A172 (cell line): ENCODE results near the gene PFDN2. TPM values are rescaled to one million over a fixed set of nuclear protein-coding genes. Genes with fewer than 3 reads are reported as not detected.
"Not testable (repeated sequence)": the region's sequence is repeated elsewhere in the genome, so short reads cannot be mapped to it uniquely, and the experiment has no call there.

Experiments
- DNase-seq: peaks from one replicate; pipeline ENCODE4 v3.0.0-alpha.2; 2015; ENCODE audit warnings: low spot score
- total RNA-seq: library from RNA; depleted of rRNA; stranded (reverse); fragments of >200 nt; shearing (Covaris generic); gene quantifications from 2 replicates; pipeline ENCODE4 v1.2.3, GENCODE V29; 2014

PFDN2 gene
- total RNA-seq, 1 experiment from 2014 or later, result 218 TPM

DNA sequence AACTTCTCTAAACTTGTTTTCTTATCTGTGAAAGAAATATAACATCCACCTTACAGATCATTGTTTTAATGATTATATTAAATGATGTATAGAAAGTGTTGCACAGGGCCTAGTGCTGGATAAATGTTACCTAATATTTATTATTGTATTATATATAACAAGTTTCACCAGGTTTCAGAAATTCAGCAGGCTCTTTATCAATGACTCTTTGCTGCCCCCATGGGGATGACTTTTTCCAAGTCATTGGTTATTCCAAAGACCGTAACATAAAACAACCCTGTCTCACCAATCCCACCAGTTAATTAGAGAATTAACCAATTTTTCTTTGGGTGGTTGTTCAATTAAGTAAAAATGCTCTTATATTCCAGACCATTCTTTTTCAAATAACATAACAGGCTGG lies 21.9 kb upstream of the PFDN2 start:
- DNase-seq, result peak; percentile 50

GRCh38 chr1:161138431-161138830 lies 20.6 kb upstream of the PFDN2 start:
- DNase-seq, result no peak

- no peak for DNase-seq
Measured at GRCh38 chr1:161137881-161138280, 20.0 kb upstream of the PFDN2 start.

GRCh38 chr1:161133220-161133740 lies 15.4 kb upstream of the PFDN2 start:
- DNase-seq, result no peak

- peak; percentile 99 for DNase-seq
Measured at GRCh38 chr1:161132410-161133219, 14.8 kb upstream of the PFDN2 start, which contains the start of gene DEDD. Gene DEDD (minus strand): TSS chr1:161132667. CDS start chr1:161124462, 8,205 bp downstream.

GRCh38 chr1:161131523-161132409 lies 13.9 kb upstream of the PFDN2 start:
- peak; percentile 52 for DNase-seq

GRCh38 chr1:161130266-161130665 lies 12.4 kb upstream of the PFDN2 start:
- no peak for DNase-seq

- no peak for DNase-seq
Measured at GRCh38 chr1:161128591-161129420, 11.0 kb upstream of the PFDN2 start.

GRCh38 chr1:161127649-161128048 lies 9.8 kb upstream of the PFDN2 start:
- DNase-seq, result no peak

GRCh38 chr1:161122967-161123366 lies 5.1 kb upstream of the PFDN2 start:
- no peak for DNase-seq

- DNase-seq, result no peak
Measured at GRCh38 chr1:161121834-161122233, 4.0 kb upstream of the PFDN2 start.

DNA sequence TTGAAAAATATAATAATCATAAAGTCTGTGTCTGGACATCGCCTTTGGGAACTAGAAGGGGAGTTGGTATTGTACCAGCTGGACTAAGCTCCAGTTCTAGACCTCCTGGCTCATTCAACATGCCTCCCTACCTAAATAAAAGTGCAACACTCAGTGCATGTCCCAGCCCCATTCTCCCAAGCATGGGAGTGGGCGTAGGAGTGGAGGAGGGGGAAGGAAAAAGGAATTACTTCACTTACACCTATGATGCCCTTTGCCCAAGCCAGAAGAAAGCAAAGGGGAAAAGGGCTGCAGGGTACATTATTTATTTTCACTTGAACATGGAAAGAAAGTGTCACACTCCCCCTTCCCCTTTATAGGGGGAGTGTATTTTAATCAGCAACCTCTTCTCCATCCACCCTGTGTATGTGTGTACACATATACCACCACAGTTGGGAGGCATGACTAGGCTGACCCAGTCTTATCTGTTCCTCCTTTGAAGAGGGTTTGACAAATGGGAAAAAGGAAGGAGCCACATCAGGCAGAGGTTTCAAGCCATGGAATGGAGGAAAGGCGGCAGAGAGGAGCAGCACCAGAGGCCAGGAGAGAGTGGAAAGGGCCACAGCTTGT lies 3.3 kb upstream of the PFDN2 start:
- DNase-seq, result no peak

DNA sequence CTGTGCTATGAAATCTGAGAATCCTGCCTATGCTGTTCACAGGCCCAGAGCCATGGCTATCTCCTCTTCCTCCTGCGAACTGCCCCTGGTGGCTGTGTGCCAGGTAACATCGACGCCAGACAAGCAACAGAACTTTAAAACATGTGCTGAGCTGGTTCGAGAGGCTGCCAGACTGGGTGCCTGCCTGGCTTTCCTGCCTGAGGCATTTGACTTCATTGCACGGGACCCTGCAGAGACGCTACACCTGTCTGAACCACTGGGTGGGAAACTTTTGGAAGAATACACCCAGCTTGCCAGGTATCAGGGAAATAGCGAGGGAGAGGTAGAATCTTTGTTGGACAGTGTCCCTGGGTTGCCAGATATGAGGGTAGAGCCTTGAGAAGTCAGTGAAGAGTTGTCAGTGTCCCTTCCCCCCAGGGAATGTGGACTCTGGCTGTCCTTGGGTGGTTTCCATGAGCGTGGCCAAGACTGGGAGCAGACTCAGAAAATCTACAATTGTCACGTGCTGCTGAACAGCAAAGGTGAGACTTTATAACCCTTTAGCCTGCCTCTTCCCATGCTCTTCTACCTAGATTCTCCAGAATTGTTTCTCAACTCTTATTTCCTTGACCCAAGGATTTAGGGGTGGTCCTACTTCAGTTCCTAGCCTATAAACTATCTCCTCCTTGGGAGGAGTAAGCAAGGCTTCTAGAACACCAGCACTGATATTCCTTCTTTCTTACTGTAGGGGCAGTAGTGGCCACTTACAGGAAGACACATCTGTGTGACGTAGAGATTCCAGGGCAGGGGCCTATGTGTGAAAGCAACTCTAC lies 1.5 kb upstream of the PFDN2 start:
- DNase-seq, result peak; percentile 56

DNA sequence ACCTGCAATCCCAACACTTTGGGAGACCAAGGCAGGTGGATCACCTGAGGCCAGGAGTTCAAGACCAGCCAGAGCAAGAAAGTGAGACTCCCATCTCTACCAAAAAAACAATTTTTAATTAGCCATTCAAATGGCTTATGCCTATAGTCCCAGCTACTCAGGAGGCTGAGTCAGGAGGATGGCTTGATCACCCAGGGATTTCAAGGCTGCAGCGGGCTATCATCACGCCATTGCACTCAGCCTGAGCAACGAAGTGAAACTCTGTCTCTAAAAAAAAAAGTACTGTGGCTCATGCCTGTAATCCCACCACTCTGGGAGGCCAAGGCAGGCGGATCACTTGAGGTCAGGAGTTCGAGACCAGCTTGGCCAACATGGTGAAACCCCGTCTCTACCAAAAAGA lies 1.9 kb downstream of the PFDN2 start:
- DNase-seq, result not testable (repeated sequence)

GRCh38 chr1:161115132-161115711 lies 2.6 kb downstream of the PFDN2 start:
- peak; percentile 97 for DNase-seq

GRCh38 chr1:161114556-161114955 lies 3.3 kb downstream of the PFDN2 start:
- DNase-seq, result no peak

- no peak for DNase-seq
Measured at GRCh38 chr1:161113915-161114314, 3.9 kb downstream of the PFDN2 start.

- DNase-seq, result no peak
Measured at GRCh38 chr1:161111527-161111926, 6.3 kb downstream of the PFDN2 start.

DNA sequence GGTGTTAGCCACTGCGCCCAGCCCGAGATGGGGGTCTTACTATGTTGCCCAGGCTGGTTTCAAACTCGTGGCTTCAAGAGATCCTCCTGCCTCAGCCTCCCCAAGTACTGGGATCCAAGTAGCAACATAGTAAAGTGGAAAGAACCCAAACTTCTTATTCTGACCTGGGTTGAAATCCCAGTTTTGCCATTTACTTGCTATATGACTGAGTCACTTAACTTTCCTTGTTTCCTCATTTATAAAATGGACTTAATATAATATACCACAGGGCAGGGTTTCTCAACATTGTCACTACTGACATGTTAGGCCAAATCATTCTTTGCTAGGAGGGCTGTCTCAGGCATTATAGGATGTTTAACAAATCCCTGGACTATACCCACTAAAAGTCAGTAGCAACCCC lies 6.7 kb downstream of the PFDN2 start:
- DNase-seq, result no peak

GRCh38 chr1:161106431-161106830 lies 11.4 kb downstream of the PFDN2 start:
- no peak for DNase-seq
